Liver (tissue), 3 donors: ENCODE measurements around the gene LPP.

Source experiments
- JUND ChIP-seq, 2 donors: IDR thresholded peaks; 2 replicates each; pipeline ENCODE4 v1.6.1; 2016; ENCODE audit warnings: antibody characterized with exemption in 2 of 2
- TF ChIP-seq, protein P1 (sequence below): fragments of 150-350 bp; IDR thresholded peaks from 2 replicates; pipeline ENCODE4 v1.5.1; 2017; ENCODE audit warnings: improper control_type of control experiment, low read depth, low read length; ENCODE audit not compliant: missing input control
- donor health status: healthy.
- donor health status: healthy.

- TF ChIP-seq JUND (IDR thresholded peaks at IDR 0.05): no peak
- TF ChIP-seq, protein P1, sequence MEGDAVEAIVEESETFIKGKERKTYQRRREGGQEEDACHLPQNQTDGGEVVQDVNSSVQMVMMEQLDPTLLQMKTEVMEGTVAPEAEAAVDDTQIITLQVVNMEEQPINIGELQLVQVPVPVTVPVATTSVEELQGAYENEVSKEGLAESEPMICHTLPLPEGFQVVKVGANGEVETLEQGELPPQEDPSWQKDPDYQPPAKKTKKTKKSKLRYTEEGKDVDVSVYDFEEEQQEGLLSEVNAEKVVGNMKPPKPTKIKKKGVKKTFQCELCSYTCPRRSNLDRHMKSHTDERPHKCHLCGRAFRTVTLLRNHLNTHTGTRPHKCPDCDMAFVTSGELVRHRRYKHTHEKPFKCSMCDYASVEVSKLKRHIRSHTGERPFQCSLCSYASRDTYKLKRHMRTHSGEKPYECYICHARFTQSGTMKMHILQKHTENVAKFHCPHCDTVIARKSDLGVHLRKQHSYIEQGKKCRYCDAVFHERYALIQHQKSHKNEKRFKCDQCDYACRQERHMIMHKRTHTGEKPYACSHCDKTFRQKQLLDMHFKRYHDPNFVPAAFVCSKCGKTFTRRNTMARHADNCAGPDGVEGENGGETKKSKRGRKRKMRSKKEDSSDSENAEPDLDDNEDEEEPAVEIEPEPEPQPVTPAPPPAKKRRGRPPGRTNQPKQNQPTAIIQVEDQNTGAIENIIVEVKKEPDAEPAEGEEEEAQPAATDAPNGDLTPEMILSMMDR: no peak
Observed at GRCh38 chr3:188656196-188656982, 502.4 kb downstream of the LPP start.
